EL (cell line): ENCODE measurements around the gene NGEF.
"Not testable (repeated sequence)": the region's sequence is repeated elsewhere in the genome, so short reads cannot be mapped to it uniquely, and the experiment has no call there.

Experiments used
- DNase-seq: peaks from one replicate; pipeline ENCODE4 v3.0.0-alpha.2; 2016

The NGEF gene

GRCh38 chr2:232920760-232921159 lies 92.3 kb downstream of the NGEF start:
- no peak for DNase-seq

- DNase-seq = no peak
These were observed 93.0 kb downstream of the NGEF start for GRCh38 chr2:232920055-232920454.

GRCh38 chr2:232919141-232919540 lies 93.9 kb downstream of the NGEF start:
- no peak for DNase-seq

GRCh38 chr2:232913903-232914302 lies 99.2 kb downstream of the NGEF start:
- DNase-seq = no peak

GRCh38 chr2:232911712-232912277 lies 101.3 kb downstream of the NGEF start:
- DNase-seq = no peak

- DNase-seq = no peak
These were observed 102.7 kb downstream of the NGEF start for GRCh38 chr2:232910376-232910775.

GRCh38 chr2:232908695-232909094 lies 104.4 kb downstream of the NGEF start:
- DNase-seq = no peak

GRCh38 chr2:232907718-232908085 lies 105.4 kb downstream of the NGEF start:
- DNase-seq = not testable (repeated sequence)

GRCh38 chr2:232906867-232907717 lies 106.0 kb downstream of the NGEF start:
- DNase-seq = not testable (repeated sequence)

GRCh38 chr2:232903989-232904388 lies 109.1 kb downstream of the NGEF start:
- DNase-seq = no peak

GRCh38 chr2:232901736-232902578 lies 111.1 kb downstream of the NGEF start:
- peak; percentile 94 for DNase-seq

- no peak for DNase-seq
These were observed 112.0 kb downstream of the NGEF start for GRCh38 chr2:232900811-232901735.

- DNase-seq = no peak
These were observed 114.2 kb downstream of the NGEF start for GRCh38 chr2:232898592-232899543.

- no peak for DNase-seq
These were observed 115.3 kb downstream of the NGEF start for GRCh38 chr2:232897598-232898408.

- DNase-seq = no peak
These were observed 116.1 kb downstream of the NGEF start for GRCh38 chr2:232896720-232897597.

- DNase-seq = no peak
These were observed 116.9 kb downstream of the NGEF start for GRCh38 chr2:232896111-232896510.

GRCh38 chr2:232894746-232895145 lies 118.3 kb downstream of the NGEF start:
- DNase-seq = no peak

GRCh38 chr2:232894251-232894650 lies 118.8 kb downstream of the NGEF start:
- no peak for DNase-seq

- no peak for DNase-seq
These were observed 119.2 kb downstream of the NGEF start for GRCh38 chr2:232893834-232894233.
